Thyroid gland (tissue), 4 donors: ENCODE measurements around the gene CNTN5.

Experiments used
- POLR2A ChIP-seq, 2 donors: fragments of 450-650 bp; IDR thresholded peaks; one replicate each; pipeline ENCODE4 v1.6.1; 2017; ENCODE audit warnings: antibody characterized with exemption in 2 of 2, mild to moderate bottlenecking in 2 of 2, moderate library complexity in 1 of 2
- TF ChIP-seq, protein P1 (sequence below), 6 experiments: fragments of 200-600 bp in 3 of 6; fragments of 450-650 bp in 3 of 6; sonication (generic) in 3 of 6; IDR thresholded peaks; one replicate each; pipeline ENCODE4 v1.5.1; 2016 to 2019; ENCODE audit warnings: antibody characterized with exemption in 6 of 6, mild to moderate bottlenecking in 2 of 6, inconsistent platforms in 1 of 6, moderate library complexity in 1 of 6

DNA sequence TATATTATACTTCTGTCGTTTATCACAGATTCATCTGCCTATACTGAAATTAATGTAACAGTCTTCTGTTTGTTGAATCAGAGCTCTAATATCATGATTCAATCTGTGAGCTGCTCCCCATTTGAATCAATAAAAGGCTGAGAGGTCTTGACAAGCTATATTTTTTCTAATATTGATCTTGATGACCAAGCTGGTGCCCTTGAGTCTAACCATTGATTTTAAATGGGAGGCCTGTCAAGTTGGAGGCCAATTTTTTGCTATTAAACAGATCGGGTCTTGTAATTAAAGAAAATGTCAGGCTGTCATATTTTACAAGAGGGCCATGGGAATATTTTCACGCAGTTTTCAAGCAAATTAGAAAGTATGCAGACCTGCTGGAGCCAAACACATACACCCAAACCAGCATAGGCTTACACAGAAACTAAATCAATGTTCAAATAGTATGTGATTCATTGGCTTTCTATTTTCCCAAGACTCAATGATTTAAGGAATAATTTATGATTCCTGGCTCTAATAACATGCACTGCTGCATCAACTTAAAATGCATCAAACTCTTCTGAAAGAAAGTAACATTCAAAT is 286.9 kb downstream of the CNTN5 start:
- TF ChIP-seq, protein P1, sequence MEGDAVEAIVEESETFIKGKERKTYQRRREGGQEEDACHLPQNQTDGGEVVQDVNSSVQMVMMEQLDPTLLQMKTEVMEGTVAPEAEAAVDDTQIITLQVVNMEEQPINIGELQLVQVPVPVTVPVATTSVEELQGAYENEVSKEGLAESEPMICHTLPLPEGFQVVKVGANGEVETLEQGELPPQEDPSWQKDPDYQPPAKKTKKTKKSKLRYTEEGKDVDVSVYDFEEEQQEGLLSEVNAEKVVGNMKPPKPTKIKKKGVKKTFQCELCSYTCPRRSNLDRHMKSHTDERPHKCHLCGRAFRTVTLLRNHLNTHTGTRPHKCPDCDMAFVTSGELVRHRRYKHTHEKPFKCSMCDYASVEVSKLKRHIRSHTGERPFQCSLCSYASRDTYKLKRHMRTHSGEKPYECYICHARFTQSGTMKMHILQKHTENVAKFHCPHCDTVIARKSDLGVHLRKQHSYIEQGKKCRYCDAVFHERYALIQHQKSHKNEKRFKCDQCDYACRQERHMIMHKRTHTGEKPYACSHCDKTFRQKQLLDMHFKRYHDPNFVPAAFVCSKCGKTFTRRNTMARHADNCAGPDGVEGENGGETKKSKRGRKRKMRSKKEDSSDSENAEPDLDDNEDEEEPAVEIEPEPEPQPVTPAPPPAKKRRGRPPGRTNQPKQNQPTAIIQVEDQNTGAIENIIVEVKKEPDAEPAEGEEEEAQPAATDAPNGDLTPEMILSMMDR (IDR thresholded peaks at IDR 0.05): no peak
- TF ChIP-seq POLR2A (IDR thresholded peaks at IDR 0.05): no peak
